ENCODE results near the gene NFILZ.

DNA sequence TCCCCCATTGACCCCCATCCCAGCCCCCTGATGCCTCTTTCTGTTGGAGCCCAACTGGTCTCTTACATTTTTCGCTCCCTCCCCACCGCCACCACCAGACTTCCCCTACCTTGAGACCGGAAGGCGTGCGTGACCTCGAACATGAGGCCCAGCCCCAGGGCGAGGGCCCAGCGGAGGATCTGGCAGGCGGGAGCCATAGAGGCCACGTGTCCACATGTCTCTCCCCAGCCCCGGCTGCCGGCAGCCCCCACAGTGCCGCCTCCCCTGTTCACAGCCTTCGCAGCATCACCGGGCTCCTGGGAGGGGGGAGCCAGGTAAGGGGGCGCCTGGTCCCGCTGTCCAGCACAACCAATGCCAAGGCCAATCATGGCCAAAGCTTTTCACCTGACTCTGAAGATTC lies 24.9 kb upstream of the NFILZ start:
- no peak for TF ChIP-seq POLR2A (IDR thresholded peaks at IDR 0.05)
- TF ChIP-seq, protein P1, sequence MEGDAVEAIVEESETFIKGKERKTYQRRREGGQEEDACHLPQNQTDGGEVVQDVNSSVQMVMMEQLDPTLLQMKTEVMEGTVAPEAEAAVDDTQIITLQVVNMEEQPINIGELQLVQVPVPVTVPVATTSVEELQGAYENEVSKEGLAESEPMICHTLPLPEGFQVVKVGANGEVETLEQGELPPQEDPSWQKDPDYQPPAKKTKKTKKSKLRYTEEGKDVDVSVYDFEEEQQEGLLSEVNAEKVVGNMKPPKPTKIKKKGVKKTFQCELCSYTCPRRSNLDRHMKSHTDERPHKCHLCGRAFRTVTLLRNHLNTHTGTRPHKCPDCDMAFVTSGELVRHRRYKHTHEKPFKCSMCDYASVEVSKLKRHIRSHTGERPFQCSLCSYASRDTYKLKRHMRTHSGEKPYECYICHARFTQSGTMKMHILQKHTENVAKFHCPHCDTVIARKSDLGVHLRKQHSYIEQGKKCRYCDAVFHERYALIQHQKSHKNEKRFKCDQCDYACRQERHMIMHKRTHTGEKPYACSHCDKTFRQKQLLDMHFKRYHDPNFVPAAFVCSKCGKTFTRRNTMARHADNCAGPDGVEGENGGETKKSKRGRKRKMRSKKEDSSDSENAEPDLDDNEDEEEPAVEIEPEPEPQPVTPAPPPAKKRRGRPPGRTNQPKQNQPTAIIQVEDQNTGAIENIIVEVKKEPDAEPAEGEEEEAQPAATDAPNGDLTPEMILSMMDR (IDR thresholded peaks at IDR 0.05): no peak
- TF ChIP-seq POLR2AphosphoS5 (IDR thresholded peaks at IDR 0.05): no peak
- TF ChIP-seq EP300 (IDR thresholded peaks at IDR 0.05): no peak
